NK-92 (cell line): ENCODE results near the gene NTSR1.

Experiments used
- DNase-seq: peaks from one replicate; lab custom pipeline; 2025; ENCODE audit not compliant: unreplicated experiment; lab: John Stamatoyannopoulos, UW

NTSR1 gene

DNA sequence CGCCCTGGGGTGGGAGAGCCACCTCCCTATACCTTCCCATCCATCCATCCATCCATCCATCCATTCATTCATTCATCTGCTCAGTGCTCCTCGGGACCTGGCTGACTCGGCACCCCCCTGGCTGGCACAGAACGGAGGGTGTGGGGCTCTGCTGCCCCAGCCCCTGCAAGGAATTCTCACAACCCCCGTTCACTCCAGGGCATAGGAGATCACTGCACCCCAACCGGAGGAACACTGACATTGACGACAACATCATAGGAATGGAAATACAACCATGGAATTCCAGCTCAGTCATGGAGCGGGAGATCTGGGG is 59.6 kb downstream of the NTSR1 start:
- DNase-seq = no peak

DNA sequence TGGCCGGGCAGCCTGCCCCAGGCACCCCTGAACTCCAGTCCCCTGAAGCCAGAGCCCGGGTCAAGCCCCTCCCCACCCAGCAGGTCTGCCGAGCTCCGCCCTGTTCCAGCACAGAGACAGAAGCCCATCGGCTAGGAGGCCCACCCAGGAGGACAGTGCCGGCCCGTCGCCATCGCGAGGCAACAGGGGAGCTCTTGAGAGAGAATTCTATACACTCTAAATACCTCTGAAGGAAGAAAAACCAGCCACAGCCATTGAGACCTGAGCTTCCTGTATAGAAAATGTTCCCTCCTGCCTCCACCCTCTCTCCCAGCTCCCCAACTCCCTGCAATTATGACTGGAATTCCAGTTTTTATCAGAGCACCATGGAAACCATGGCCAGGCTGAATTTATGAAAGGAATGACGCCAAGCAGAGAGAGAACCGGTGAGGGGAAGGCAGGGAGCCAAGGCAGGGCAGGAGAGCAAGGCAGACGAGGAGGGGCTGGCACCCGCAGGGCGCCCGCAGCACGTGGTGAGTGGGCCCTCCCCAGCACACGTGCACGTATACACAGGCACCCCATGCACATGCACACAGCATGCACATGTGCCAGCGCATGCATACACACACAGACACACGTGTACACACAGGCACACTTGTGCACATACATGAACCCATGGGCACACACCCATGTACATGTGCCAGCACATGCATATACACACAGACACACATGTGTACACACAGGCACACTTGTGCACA is 60.1 kb downstream of the NTSR1 start:
- no peak for DNase-seq

- no peak for DNase-seq
Observed at GRCh38 chr20:62769346-62770071, 60.9 kb downstream of the NTSR1 start.

GRCh38 chr20:62770111-62770910 is 61.7 kb downstream of the NTSR1 start:
- no peak for DNase-seq

DNA sequence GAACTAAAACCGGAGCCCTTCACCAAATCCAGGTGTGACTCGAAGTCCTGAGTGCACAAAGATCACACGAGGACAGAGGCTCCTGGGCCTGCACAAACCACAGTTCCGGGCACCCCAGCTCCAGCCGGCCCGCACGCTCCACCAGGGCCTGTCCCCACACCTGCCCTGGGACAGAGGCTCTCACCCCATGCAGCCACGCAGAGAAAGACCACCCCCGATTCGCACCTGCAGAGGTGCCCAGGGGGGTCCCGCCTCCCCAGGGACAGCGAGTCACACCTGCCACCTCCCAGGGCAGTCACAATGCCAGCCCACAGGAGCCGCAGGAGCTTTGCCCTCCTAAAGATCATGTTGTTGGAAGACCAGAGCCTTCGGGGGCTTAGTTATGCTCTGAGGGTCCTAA is 62.3 kb downstream of the NTSR1 start:
- DNase-seq = no peak

- no peak for DNase-seq
Observed at GRCh38 chr20:62771396-62772102, 62.9 kb downstream of the NTSR1 start.

DNA sequence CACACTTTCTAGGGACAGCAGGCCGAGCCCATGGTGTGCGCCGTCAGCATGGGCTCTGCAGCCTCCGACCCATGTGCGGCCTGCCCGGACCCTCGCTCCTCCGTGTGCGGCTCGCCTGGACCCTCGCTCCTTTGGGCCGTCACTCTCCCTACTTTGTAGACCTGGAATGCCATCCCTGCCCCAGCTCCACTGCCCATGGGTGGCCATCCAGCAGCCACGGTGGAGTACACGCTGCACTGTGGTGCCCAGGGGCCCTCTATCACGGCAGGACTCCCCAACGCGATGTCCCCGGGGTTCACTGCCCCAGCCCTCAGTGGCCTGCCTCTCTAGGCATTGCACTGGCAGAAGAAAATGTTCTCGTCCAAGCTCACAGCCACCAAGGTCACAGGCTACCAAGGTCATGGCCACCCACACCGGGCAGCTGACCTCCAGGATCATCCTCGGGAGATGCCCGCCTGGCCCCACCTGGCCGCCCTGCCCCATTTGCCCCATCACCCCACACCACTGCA is 63.5 kb downstream of the NTSR1 start:
- DNase-seq = no peak

DNA sequence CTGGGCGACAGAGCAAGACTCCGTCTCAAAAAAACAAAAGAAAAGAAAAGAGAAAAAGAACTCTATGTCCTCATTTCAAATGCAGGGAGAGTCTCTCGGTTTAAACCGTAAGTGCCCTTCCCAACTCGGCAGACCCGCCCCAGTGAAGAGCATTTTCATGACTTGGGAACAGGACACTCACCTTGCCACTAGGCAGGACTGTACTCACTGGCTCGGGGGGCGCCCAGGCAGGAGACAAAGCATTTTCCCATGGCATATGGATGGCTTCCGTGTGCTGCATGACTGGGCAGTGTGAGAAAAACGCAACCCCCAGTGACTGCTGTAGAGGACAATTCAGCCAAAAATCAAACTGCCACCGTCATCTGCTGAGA is 64.0 kb downstream of the NTSR1 start:
- no peak for DNase-seq

- no peak for DNase-seq
Observed at GRCh38 chr20:62772990-62773844, 64.6 kb downstream of the NTSR1 start.

DNA sequence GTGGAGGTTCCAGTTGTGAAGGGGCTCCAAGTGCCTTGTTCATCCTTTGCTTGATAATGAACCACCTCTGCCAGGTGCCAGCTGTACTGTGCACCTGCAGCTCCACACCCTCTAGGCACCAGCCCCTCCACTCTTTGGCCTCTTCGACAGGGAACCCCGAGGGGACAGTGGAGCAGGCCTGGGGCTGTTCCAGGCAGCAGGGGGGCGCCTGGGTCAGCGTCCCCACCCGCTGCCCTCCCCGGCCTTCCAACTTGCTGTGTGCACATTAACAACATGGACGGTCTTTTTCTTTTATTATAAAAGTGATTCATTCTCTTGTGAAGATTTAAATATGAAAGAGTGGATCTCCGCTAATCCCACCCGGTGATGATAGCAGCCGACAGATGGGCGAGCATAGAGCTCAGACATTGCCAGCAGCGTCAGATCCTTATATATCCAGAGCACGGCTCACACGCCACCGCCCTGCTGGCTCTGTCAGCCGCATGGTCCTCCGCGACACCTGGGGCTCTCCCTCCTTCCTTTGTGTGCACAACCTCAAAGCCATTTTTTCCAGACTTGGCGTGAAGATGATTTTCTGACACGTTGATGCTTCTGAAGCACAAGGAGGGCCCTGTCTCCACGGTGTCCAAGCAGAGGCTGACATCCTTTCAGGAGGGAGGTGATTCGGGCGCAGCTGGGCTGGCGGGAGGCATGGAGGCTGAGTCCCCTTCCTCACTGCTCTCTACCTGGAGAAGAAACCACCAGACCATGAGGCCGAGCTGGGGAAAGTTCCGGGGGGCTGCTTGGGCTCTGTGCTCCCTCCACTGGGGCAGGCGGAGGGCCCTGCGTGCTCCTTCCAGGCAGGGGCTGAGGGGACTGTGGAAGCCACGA is 65.4 kb downstream of the NTSR1 start:
- no peak for DNase-seq

GRCh38 chr20:62774762-62775161 is 66.1 kb downstream of the NTSR1 start:
- DNase-seq = no peak

DNA sequence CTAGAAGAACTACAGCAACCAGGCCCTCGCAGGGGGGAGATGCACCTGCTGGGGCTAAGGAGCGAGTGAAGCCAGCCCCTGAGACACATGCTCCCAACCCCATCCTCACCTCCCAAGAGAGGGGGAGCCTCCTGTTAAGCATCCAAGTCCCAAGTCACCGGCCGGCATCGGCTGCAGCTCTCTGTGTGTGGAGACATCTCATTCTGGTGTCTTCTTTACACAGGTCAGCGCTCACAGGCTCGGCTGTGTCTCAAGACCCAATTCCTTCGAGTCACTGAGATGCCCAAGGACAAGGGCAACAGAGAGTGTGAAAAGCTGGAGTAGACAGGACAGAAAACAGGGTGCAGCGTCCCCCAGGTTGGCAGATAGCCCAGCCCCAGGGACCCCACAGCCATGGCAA is 66.6 kb downstream of the NTSR1 start:
- no peak for DNase-seq

GRCh38 chr20:62776035-62776691 is 67.5 kb downstream of the NTSR1 start:
- no peak for DNase-seq

- DNase-seq = no peak
Observed at GRCh38 chr20:62776692-62777527, 68.3 kb downstream of the NTSR1 start.

- no peak for DNase-seq
Observed at GRCh38 chr20:62777528-62777830, 68.8 kb downstream of the NTSR1 start.

DNA sequence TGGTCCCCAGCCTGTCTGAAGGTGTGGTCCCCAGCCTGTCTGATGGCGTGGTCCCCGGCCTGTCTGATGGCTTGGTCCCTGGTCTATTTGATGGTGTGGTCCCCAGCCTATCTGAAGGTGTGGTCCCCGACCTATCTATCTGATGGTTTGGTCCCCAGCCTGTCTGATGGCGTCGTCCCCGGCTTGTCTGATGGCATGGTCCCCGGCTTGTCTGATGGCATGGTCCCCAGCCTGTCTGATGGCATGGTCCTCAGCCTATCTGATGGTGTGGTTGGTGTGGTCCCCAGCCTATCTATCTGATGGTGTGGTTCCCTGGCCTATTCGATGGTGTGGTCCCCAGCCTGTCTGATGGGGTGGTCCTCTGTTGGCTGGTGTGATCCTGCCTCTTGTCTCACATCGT is 69.4 kb downstream of the NTSR1 start:
- no peak for DNase-seq

DNA sequence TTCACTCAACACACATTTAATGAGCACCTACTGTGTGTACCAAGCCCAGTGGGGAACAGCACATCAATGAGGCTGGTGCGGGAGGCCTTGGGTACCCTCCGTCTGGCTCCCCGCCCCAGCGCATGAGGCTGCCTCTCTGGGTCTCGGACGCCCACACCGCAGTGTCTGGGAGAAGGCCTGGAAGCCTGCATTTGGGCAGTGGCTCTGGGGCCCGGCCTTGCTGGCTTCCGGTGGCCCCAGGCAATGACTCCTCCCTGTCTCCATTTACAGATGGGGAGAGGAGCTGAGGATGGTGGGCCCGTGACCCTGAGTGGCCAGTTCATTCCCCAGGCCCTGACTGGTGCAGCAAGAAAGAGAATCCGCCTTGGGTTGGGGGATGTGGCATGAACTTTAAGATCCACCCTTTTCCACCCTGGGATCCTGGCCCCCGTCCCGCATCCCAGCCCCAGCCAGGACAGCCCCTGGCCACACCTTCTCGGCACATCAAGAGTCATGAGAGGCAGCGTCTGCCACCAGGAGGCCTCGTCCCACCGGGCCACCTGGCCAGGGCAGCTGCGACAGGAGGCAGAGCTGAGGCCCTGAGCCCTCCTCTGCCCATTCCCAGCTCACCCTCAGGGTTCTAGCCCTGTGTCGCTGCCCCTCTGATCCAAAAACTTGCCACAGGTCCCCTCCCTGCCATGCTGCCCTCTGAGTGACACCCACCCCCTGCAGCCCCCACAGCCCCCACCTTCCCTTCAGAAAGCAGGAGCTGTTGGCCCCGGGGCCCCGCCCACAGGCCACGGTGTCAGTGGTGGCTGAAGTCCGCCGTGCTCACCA is 70.2 kb downstream of the NTSR1 start:
- no peak for DNase-seq

- no peak for DNase-seq
Observed at GRCh38 chr20:62779417-62779685, 70.7 kb downstream of the NTSR1 start.
